IPS-NIHi11 (cell line): Measurements from ENCODE around the gene ARV1.

ENCODE experiments used
- DNase-seq: peaks from one replicate; pipeline ENCODE4 v3.0.0; 2012; ENCODE audit warnings: mixed read lengths, low spot score

The ARV1 gene

DNA sequence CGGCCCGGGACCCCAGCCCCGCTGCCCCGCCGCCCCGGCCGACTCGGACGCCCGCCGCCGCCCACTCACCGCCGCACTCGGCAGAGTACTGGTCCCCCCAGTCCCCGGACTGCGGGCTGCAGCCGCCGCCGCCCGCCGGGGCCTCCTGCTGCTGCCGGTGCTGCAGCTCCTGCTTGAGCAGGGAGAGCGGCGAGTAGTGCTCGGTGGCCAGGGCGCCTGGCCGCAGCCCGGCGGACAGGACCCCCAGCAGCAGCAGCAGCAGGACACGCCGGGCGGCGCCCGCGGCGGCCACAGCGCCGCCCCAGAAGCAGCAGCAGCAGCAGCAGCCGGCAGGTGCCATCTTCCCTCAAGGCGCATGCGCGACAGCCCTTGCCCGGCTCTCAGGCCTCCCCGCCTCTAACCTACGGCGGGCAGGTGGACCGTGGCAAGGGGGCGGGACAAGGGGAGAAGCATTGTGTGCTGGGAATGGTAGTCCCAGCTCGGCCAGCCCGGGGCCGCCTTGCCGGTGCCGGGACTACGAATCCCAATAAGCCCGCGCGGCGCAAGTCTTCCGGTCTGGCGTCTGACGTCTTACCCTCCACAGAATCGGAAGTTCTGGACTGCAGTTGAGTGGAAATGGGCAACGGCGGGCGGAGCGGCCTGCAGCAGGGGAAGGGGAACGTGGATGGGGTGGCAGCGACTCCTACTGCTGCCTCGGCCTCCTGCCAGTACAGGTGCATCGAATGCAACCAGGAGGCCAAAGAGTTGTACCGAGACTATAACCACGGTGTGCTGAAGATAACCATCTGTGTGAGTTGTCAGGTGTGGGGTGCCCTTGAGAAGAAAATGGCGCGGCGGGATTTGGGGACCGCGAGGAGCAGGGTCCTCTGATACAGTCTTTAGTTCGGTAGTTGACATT is at the start of gene ARV1, which contains the start of gene TTC13:
TSS of gene ARV1 (plus strand) at position 604 of the 898 bp plus-strand sequence. CDS start at position 616, 12 bp downstream.
TSS of gene TTC13 (minus strand) at position 371 of the 898 bp plus-strand sequence. CDS start at position 340, 31 bp downstream.
- peak; percentile 99 for DNase-seq

DNA sequence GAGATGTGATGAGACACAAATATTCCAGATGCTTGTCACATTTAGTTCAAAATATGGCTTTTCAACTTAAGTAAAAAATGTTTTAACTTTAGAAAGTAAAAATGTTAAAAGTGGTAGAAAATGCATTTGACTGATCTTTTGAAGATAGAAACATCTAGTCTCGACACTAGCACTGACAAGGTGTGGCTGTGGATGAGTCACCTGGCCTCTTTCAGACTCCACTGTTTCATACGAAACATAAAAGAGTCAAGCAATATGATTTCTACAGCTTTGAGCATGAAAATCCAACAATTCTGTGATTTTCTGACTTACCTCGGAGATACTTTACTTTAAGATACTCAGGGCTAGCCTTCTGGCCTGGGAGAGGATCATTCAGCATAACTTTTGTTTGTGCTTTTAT is 47.9 kb upstream of the ARV1 start:
- DNase-seq = no peak

DNA sequence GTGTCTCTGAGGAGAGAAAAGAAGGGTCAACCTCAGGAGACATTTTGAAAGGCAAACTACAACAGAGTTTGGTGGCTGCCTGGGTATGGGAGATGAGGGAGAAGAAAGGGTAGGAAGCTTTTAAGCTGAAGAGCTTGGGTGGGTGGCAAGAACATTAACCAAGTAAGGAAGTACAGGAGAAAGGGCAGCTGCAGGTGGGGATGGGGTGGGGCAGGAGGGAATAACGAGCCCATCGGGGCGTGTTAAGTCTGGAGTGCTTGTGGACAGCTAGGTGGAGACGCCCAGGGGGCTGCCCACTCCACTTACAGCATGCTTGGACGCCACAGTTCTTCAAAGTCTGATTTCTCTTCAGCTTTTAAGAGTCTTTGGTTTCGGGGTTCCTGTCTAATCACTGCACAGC is 43.0 kb upstream of the ARV1 start:
- DNase-seq = no peak

DNA sequence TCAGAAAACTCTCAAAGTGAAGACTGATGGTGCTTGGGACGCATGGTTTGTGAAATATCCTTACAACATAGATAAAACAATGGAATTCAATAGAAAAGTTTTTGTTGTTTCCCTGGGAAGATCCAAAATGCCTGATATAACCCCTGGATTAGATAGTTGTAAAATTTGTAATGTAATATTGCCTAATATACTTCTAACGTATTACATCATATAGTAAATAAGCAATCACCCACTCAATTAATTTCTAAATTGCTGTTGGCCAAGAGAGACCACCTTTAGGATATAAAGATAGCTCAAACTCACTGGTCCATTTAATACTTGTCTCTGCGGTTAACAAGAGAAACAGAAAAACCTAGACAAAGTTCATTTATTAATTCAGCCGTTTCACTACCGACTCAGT is 42.4 kb upstream of the ARV1 start:
- no peak for DNase-seq

DNA sequence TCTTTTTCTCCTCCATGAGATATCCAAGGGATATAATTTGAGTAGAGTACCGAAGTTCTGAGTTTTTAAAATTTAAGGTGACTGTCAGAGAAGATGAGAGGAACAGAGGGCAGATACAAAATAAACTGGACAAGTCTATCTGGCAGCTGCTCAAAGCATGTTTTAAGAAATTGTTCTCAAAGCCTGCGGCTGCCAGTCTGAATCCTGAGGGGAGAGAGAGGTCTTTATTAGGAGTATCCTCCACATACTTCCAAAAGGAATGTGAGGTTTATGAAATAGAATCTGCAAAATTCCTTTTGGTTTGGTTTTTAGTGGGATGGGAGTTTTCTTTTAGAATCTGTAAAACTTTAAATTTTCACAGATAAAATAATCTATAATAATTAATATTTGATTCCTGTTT is 41.5 kb upstream of the ARV1 start:
- DNase-seq = no peak

DNA sequence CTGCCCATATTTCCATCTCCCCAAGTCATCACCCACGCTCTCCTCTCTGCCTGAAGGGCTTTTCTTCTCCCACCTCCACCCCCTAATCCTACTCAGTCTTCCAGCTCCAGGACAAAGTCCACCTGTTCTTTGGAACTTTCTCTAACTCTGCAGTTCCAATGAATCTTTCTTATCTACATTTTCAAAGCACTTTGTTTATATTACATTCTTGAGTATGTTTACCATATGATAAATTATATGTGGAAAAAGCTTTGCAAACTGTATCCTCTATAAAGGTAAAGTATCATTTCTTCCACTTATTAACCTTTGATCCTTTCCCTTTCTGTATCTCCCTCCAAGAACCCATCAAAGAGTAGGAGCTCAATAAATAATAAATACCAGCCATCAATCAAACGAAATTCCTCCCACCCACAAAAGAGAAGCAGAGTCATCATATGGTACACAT is 39.9 kb upstream of the ARV1 start:
- DNase-seq = no peak

DNA sequence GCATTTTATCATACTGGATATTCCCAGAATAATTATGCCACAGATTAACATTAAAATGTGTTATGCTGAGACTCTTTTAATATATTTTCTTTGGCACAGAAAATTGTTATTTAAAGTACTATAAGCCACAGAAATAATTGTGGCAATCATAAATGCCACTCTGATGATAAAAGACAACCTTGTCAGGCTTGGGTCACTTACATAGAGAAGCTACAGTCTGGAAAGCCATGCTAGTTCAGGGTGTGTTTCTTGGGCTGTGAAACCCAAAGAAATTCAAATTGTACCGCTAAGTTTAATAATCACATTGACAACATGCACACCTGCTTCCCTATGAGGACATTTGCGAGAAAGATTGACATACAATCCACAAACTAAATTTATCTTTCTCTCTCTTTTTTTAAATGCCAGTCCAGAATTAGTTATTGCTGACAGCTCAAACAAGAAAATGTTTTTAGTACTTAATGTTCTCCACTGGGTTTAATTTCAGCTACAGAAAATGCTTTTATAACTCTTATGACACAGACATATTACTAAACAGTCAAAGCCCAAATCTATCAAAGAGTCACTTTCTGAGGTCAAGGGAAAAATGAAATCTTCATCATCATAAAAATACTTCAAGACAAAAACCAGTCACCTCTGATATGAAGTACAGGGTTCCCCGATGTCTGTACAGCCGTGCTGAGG is 38.9 kb upstream of the ARV1 start:
- DNase-seq = no peak

DNA sequence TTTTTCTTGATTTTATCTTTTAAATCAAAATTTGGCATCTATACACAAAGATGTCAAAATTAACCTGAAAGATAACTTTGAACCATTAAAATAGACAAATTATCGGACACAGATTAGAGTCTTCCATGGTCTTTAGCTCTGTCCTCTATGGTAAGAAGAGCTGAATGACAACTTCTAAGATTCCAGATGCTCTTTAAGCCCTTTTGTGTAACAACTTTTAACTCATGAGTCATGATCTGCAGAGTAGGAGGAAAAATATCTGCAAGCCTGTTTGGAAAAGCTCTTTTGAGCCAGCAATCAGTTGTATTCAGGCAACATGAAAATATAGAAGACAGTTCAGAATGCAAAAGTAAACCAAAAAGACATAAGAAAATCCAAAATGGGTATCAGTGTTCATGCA is 38.0 kb upstream of the ARV1 start:
- no peak for DNase-seq

DNA sequence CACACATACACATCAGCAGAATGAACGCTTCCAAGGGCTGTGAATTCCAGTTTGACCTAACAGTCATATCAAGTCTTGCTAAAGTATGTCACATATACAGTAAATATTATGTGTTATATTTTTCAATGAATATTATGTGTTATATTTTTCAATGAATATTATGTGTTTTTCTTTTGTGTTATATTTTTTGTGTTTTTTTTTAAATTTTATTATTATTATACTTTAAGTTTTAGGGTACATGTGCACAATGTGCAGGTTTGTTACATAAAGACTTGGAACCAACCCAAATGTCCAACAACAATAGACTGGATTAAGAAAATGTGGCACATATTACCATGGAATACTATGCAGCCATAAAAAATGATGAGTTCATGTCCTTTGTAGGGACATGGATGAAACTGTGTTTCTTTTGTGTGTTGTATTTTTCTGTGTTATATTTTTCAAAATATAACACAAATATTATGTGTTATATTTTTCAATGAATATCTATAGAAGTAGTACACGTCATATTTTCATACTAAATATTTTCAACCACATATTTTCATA is 35.8 kb upstream of the ARV1 start:
- no peak for DNase-seq

DNA sequence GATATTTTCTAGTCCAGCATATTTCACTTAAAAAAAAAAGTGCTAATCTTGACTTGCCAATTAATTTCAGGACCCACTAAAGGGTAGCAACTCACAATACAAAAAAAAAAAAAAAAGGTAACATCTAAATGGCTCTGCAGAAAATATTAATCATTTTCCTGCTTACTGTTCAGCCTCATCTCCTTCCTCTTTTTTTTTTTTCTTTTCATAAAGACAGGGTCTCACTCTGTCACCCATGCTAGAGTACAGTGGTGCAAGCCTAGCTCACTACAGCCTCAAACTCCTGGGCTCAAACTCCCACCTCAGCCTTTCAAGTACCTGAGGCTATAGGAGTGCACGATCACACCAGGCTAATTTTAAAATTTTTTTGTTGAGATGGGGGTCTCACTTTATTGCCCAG is 30.6 kb upstream of the ARV1 start:
- no peak for DNase-seq

DNA sequence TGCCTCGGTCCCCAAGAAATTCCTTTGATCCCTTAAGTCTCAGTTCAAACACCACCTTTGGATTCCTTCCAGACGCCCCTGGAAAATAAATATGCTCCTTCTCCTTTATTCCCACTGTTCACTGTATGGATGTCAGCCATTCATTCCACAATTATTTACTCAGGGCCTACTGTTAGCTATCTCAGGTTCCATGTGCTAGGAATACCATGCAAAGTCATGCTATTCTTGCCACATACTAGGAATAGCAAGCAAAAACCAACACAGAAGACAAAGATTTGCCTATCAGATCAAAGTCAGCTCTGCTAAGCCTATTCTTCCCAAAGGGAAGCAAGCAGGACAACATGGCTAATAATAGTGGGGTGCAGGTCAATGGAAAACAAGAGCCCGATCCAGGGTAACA is 30.0 kb upstream of the ARV1 start:
- DNase-seq = no peak

DNA sequence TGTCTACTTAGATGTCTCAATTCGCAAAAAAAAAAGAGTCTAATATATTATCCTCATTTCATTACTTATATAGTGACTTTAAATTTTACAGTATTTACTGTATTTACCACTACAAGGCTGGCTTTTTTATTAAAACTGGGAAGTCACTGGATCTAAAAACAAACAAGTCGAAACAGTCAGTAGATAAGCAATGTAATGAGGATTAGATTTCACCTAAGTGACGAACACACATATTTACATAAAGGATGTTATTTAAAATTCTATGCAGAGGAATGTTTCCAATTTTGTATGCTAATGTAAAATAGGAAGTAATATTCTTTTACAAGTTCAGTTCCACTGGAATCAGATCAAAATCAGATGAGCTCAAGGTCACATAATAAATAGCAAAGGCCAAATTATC is 28.5 kb upstream of the ARV1 start:
- no peak for DNase-seq

DNA sequence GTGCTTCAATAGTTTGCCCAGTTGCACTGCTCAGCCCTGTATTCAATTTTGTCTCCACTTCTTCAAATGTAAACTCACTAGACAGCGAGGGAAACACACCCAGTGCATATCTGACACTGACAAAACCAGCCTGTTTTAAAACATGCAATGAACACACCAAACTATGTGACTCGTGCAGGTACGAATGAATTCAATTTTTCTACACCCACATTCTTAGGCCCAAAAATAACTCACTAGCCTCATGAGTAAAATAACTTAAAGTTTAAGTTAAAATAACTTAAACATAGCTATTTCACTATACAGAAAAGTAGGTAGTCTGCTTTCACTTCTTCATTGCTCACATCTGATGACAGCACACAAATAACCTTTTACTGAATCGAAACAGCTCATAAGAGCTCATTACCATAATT is 21.3 kb upstream of the ARV1 start:
- DNase-seq = no peak

DNA sequence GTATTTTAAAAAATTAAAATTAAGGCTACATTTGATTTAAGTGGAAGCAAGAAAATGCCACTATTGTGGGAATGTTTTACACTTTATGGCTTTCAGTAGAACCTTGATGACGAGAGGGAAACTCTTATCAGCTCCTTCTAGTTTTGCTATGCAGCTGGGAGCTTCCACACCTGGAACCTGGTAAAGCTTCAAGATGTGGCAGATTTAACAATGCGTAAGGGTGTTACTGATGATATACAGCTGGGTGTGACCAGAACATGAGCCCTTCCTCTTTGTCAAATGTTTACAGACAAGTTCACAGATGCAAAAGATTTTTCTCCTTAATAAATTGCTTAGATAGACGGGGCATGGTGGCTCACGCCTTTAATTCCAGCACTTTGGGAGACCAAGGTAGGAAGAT is 20.5 kb upstream of the ARV1 start:
- no peak for DNase-seq

DNA sequence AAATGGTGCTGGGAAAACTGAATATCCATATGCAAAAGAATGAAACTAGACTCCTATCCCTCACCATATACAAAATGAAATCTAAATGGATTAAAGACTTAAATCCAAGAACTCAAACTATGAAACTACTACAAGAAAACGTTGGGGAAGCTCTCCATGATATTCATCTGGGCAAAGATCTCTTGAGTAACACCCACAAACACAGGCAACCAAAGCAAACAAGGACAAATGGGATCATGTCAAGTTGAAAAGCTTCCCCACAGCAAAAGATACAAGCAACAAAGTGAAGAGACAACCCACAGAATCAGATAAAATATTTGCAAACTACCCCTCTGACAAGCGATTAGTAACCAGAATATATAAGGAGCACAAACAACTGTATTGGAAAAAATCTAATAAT is 14.0 kb upstream of the ARV1 start:
- DNase-seq = no peak

DNA sequence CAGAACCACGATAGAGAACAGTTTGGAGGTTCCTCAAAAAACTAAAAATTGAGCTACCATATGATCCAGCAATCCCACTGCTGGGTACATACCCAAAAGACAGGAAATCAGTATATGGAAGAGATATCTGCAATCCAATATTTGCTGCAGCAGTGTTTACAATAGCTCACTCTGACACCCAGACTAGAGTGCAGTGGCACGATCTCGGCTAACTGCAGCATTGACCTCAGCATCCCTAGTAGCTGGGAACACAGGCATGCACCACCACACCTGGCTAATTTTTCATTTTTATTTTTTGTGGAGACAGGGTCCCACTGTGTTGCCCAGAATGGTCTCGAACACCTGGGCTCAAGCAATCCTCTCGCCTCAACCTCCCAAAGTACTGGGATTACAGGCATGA is 13.4 kb upstream of the ARV1 start:
- DNase-seq = no peak

DNA sequence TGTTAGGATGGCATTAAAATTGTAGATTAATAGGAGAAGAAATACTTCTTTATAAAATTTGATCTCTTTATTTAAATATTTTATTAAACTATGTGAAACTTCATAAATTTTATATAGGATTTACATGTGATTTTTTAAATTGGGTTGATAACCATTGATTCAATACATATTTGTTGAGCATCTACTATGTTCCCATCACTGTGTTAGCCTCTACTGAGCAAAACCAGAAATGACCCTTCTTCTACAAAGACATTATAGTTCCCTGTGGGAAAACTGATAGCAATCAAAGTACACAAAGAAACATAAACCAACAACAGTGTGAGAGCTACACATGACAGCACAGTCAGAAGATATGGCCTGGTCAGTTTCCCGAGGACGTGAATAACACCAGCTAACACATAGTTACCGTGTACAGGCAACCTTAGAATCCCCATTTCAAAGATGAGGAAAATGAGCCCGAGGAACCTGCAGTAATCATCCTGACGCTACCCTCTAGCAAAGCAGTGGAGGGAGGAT is 12.5 kb upstream of the ARV1 start:
- no peak for DNase-seq

DNA sequence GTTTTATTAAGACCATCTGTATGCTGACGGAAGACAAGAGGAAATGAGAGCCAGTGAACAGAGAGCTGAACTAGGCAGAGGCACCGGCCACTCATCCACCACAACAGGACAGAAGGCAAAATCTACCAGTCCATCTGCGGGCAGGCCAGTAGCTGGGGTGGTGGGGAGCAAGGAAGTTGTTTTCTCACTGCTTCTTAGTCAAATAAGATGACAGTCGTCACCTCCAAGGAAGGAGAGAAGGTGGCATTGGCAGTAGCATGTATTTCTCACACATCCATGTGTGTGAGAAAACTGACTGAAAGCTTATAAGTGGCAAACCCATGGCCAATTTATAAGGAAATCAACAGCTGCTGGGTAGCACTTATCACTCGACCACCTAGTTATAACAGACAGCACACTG is 8.5 kb upstream of the ARV1 start:
- DNase-seq = no peak

DNA sequence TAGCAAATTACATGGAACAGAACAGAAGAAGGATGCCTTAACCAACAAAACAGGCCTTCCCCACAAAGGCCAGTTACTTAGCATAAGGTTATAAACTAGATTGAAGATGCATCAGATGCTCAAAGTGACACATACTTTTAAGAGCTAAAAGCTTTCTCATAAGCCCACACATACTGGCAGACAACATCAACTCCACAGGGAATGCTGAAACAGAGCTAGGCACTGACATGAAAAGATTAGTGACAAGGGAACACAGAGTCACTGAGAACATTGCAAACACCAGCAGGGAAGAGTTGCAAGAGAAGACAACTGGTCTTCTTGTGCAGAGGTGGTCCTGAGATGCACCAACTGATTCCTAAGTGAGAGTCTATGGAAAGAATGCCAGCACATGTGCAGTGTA is 7.1 kb upstream of the ARV1 start:
- no peak for DNase-seq

DNA sequence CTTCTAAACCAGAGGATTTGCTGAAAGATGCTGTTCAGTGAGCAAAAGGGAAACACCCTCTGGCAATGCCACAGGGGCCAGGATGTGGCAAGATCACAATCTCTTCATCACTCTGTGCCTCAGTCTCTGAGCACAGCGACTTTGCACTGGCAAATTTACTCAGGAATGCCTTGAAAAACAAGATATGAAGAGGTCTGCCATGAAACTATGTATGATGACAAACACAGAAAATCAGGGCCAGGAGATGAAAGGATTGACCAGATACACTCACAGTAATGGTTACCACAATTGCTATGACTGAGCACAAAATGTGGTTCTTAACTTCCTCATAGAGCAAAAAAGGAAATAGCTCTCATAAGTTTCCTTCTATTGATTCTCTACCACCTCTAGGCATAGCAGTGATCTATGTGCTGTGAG is 6.0 kb upstream of the ARV1 start:
- no peak for DNase-seq

DNA sequence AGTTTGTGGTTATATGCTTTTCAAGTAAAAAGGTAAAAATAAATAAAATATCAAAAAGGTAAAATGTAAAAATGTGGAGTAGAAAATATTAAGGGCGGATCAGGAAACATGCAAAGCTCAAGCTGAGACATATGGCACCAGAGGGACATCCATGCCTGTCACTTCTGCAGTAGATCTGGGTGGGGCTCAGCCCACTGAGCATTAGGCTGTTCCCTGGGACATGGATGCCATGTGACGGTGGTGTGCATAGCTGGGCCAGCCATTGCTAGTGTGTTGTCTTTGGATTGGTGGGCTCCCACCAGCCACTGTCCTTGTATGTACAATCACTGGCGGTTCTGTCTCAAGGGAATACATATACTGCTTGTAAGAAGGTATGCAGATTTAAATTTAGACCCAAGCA is 3.3 kb upstream of the ARV1 start:
- no peak for DNase-seq

DNA sequence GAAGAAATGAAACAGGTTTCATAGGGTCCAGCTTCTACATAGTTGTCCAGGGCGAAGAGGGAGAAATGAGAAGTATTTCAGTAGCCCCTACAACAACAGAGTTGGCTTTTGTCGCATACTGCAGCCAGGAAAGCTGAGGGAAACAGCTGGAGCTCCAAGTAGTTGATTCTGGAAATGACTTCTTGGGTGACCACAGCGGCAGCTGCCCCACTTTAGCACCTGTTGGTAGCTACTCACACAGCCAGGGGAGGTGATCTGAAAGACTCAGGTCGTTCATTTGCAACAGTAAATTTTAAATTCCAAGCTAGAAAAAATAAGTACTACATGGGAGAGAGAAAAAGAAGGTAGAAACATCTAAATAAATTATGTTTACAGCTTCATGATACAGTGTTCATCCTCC is 2.5 kb upstream of the ARV1 start:
- DNase-seq = no peak
